Measurements from ENCODE around the gene ACSF2. TPM values are rescaled to one million over a fixed set of nuclear protein-coding genes. Genes with fewer than 3 reads are reported as not detected.

Gene ACSF2
- total RNA-seq, 4 donors from 2014 or later: 97.3 to 193 (median 143) TPM

- peaks cover 9 to 10% of the 10 kb centered on the region in 2 donors for H3K36me3 ChIP-seq
Measured at GRCh38 chr17:50482516-50482915, 56.5 kb downstream of the ACSF2 start.

GRCh38 chr17:50483266-50483665 lies 57.2 kb downstream of the ACSF2 start:
- Histone ChIP-seq H3K27ac (peak overlapping the region; percentile 90 to 98 (median 93)), H3K27me3 (no peaks in the 10 kb centered on the region), H3K4me1 (peaks cover 28 to 30% of the 10 kb centered on the region in 2 donors), H3K36me3 (peaks cover 9 to 10% of the 10 kb centered on the region in 2 donors), H3K4me3 (replicated peaks in 1 of 3) (no peak overlapping the region), H3K9me3 (no peaks in the 10 kb centered on the region)
- intact Hi-C loops (cut with DNase I): loop anchor here (10.0 kb wide), 2 partner anchors 142 to 202 kb away; no protein-coding TSS in a partner anchor
- TF ChIP-seq POLR2A (IDR thresholded peaks at IDR 0.05) (no peak), CTCF (IDR thresholded peaks at IDR 0.05) (no peak)
- 66 to 69% methylated on average over 5 of the region's 5 CpGs for WGBS, 2 donors
- no peak for DNase-seq

More at GRCh38 chr17:50482516-50482915, 56.5 kb downstream of the ACSF2 start:
- Histone ChIP-seq H3K27me3 (no peaks in the 10 kb centered on the region), H3K4me3 (replicated peaks in 1 of 3) (no peak overlapping the region), H3K9me3 (no peaks in the 10 kb centered on the region), H3K4me1 (peaks cover 35% of the 10 kb centered on the region in 2 donors), H3K27ac (peak overlapping the region; percentile 90 to 98 (median 93))
- TF ChIP-seq CTCF (IDR thresholded peaks at IDR 0.05) (peak; percentile 53 to 99 (median 90)), POLR2A (IDR thresholded peaks at IDR 0.05) (no peak)
- DNase-seq: peak; percentile 99
- WGBS, 2 donors: 5 to 6% methylated on average over 7 of the region's 7 CpGs
- intact Hi-C loops (cut with DNase I): loop anchor here (10.0 kb wide), 2 partner anchors 142 to 202 kb away; no protein-coding TSS in a partner anchor

GRCh38 chr17:50484386-50485155 lies 58.6 kb downstream of the ACSF2 start:
- intact Hi-C loops (cut with DNase I): loop anchor here (5.0 to 10.0 kb wide), 3 partner anchors 58 to 200 kb away; no protein-coding TSS in a partner anchor
- no peaks in the 10 kb centered on the region for H3K27me3 ChIP-seq
- H3K27ac ChIP-seq: peak overlapping the region; percentile 90 to 98 (median 93)
- no peak for DNase-seq
- TF ChIP-seq POLR2A (IDR thresholded peaks at IDR 0.05) (no peak), CTCF (IDR thresholded peaks at IDR 0.05) (no peak)
- H3K9me3 ChIP-seq: no peaks in the 10 kb centered on the region
- 90 to 94% methylated on average over 9 to 11 of the region's 11 CpGs for WGBS, 2 donors
- H3K4me3 ChIP-seq (replicated peaks in 1 of 3): no peak overlapping the region
- peaks cover 9 to 10% of the 10 kb centered on the region in 2 donors for H3K36me3 ChIP-seq
- H3K4me1 ChIP-seq: peaks cover 26 to 29% of the 10 kb centered on the region in 2 donors

GRCh38 chr17:50487213-50488096 lies 61.4 kb downstream of the ACSF2 start:
- no peaks in the 10 kb centered on the region for H3K27me3 ChIP-seq
- peak overlapping the region in 1 of 3 donors; percentile 7 for H3K27ac ChIP-seq
- peaks cover 8 to 9% of the 10 kb centered on the region in 2 donors for H3K36me3 ChIP-seq
- peak; percentile 41 to 69 for DNase-seq
- H3K9me3 ChIP-seq: no peaks in the 10 kb centered on the region
- 79 to 80% methylated on average over 10 to 14 of the region's 17 CpGs for WGBS, 2 donors
- no peak overlapping the region for H3K4me3 ChIP-seq (replicated peaks in 1 of 3)
- H3K4me1 ChIP-seq: peaks cover 26 to 47% of the 10 kb centered on the region in 2 donors
- intact Hi-C loops (cut with DNase I): loop anchor here (5.0 to 10.0 kb wide), 3 partner anchors 55 to 197 kb away; no protein-coding TSS in a partner anchor
- TF ChIP-seq CTCF (IDR thresholded peaks at IDR 0.05) (no peak), POLR2A (IDR thresholded peaks at IDR 0.05) (no peak)

Data from thyroid gland (tissue), 4 donors.